Naive thymus-derived CD4-positive, alpha-beta T cell (primary cell): ENCODE measurements around the gene TAS1R1. TPM values are rescaled to one million over a fixed set of nuclear protein-coding genes. Genes with fewer than 3 reads are reported as not detected.

Experiments
- ATAC-seq: fragments of 150-1000 bp; cut with Tn5 transposase; 2 replicates; pipeline ENCODE4 v1.10.0; 2021; ENCODE audit warnings: mild to moderate bottlenecking, moderate library complexity
- CTCF ChIA-PET: fragments of 350-600 bp; sonication (Branson Sonifier 250); formaldehyde crosslinking; loops from one replicate; lab custom pipeline; 2021; ENCODE audit warnings: antibody characterized with exemption; lab: Charles Lee
- POLR2A ChIA-PET: fragments of 350-600 bp; sonication (Branson Sonifier 250); formaldehyde crosslinking; loops from one replicate; lab custom pipeline; 2021; ENCODE audit warnings: antibody characterized with exemption, inconsistent platforms; lab: Charles Lee
- DNase-seq, 9 donors: peaks; one replicate each; pipeline versions ENCODE4 v3.0.0 to v3.0.0-alpha.2; 2020 to 2022; ENCODE audit warnings: mixed read lengths in 1 of 9
- H3K27ac ChIP-seq: one replicate; pipeline ENCODE4 v1.7.0; 2013; ENCODE audit warnings: mild to moderate bottlenecking, low read depth, low read length, moderate library complexity
- H3K27me3 ChIP-seq, 2 donors: one replicate each; pipeline ENCODE4 v1.7.0; 2013; ENCODE audit warnings: low read length in 2 of 2, mild to moderate bottlenecking in 2 of 2, moderate library complexity in 2 of 2; ENCODE audit not compliant: control insufficient read depth in 2 of 2, insufficient read depth in 2 of 2
- H3K36me3 ChIP-seq, 3 experiments: 1 replicate in 2 of 3; 2 replicates in 1 of 3; pipeline ENCODE4 v1.7.0; 2013; ENCODE audit warnings: low read length in 3 of 3, mild to moderate bottlenecking in 3 of 3, moderate library complexity in 1 of 3; ENCODE audit not compliant: insufficient read depth in 3 of 3, control insufficient read depth in 2 of 3
- H3K4me1 ChIP-seq, 2 donors: one replicate each; pipeline ENCODE4 v1.7.0; 2013; ENCODE audit warnings: low read length in 2 of 2, mild to moderate bottlenecking in 2 of 2, moderate library complexity in 1 of 2; ENCODE audit not compliant: control insufficient read depth in 2 of 2, insufficient read depth in 2 of 2
- H3K4me3 ChIP-seq: 2 replicates; pipeline ENCODE4 v1.7.0; 2013; ENCODE audit warnings: mild to moderate bottlenecking, low read length
- H3K9me3 ChIP-seq, 3 experiments: 1 replicate in 2 of 3; 2 replicates in 1 of 3; pipeline ENCODE4 v1.7.0; 2013; ENCODE audit warnings: low read length in 3 of 3; ENCODE audit not compliant: control insufficient read depth in 2 of 3
- H3K27ac Mint-ChIP-seq, 9 donors: one replicate each; pipeline ENCODE4 v1.8.0; 2020 to 2022; ENCODE audit warnings: mixed read lengths in 9 of 9, mild to moderate bottlenecking in 8 of 9, moderate library complexity in 5 of 9, inconsistent platforms in 2 of 9
- H3K27me3 Mint-ChIP-seq, 5 donors: one replicate each; pipeline ENCODE4 v1.8.0; 2021 to 2022; ENCODE audit warnings: mixed read lengths in 5 of 5, mild to moderate bottlenecking in 1 of 5
- H3K36me3 Mint-ChIP-seq, 5 donors: one replicate each; pipeline ENCODE4 v1.8.0; 2020 to 2022; ENCODE audit warnings: mixed read lengths in 5 of 5, mild to moderate bottlenecking in 3 of 5, inconsistent platforms in 1 of 5
- H3K4me1 Mint-ChIP-seq, 7 donors: one replicate each; pipeline ENCODE4 v1.8.0; 2020 to 2022; ENCODE audit warnings: mixed read lengths in 7 of 7, mild to moderate bottlenecking in 3 of 7, inconsistent platforms in 1 of 7
- H3K4me3 Mint-ChIP-seq, 10 donors: one replicate each; pipeline ENCODE4 v1.8.0; 2020 to 2022; ENCODE audit warnings: mild to moderate bottlenecking in 10 of 10, mixed read lengths in 10 of 10, moderate library complexity in 6 of 10, inconsistent platforms in 2 of 10
- H3K9me3 Mint-ChIP-seq, 11 donors: one replicate each; pipeline ENCODE4 v1.8.0; 2020 to 2022; ENCODE audit warnings: mixed read lengths in 11 of 11, mild to moderate bottlenecking in 4 of 11, inconsistent platforms in 1 of 11, moderate library complexity in 1 of 11
- intact Hi-C, 2 donors: fragments of 100-400 bp; cut with micrococcal nuclease; formaldehyde crosslinking; loops; one replicate each; pipeline ENCODE4 v1.15.1; 2023
- polyA plus RNA-seq, 2 donors: library from polyadenylated mRNA; unstranded; fragments of 300-500 nt; fragmentation: Illumina TruSeq; gene quantifications; one replicate each; pipeline ENCODE4 v1.2.3, GENCODE V29; 2021
- total RNA-seq, 6 experiments: library from RNA in 5 of 6; stranded (reverse) in 5 of 6; gene quantifications; 1 replicate in 5 of 6; 2 replicates in 1 of 6; pipeline ENCODE4 v1.2.3 and lab custom pipeline; 2021 to 2026

Gene TAS1R1
- total and polyA plus RNA-seq, 7 experiments from 2014 or later: not detected

DNA sequence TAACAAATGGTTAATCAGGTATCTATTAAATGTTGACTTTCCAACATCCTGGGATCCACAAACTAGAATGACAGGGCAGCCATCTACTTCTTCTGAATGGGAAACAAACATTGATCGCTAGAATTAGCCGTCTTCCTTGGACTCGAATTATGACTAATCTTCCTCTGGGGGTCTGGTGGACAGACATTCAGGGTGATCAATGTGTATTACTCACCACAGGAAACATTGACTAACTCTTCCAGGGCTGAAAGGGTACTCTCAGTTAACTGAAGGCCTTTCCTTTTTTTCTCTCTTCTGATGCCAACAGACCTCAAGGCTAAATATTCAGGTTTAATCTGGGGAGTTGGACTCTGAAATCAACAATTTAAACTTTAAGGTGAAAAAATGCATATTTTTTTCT lies 10.3 kb upstream of the TAS1R1 start:
- Mint-ChIP-seq H3K4me1 (peaks cover 22 to 37% (median 34%) of the 10 kb centered on the region in 7 donors), H3K27me3 (no peaks in the 10 kb centered on the region), H3K9me3 (no peaks in the 10 kb centered on the region), H3K4me3 (peak overlapping the region; percentile 30 to 80 (median 66)), H3K36me3 (peaks cover 9 to 52% (median 28%) of the 10 kb centered on the region in 5 donors), H3K27ac (peak overlapping the region; percentile 73 to 99 (median 94))
- DNase-seq (no peak), ATAC-seq (no peak)
- intact Hi-C loops: loop anchor here in 1 of 2 donors (1.0 to 2.0 kb wide), 4 partner anchors 9 to 102 kb away; partner anchors contain the start of gene NOL9
- ChIA-PET CTCF (interaction anchor here (0.6 to 1.6 kb wide), 4 partner anchors 8 to 69 kb away, joined by 4 to 6 read pairs (median 4); partner anchors contain the start of genes NOL9 and TAS1R1), POLR2A (interaction anchor here (0.5 to 3.2 kb wide), 15 partner anchors 8 to 104 kb away, joined by 3 to 43 read pairs (median 6); partner anchors contain the start of genes KLHL21, NOL9, PLEKHG5 and TAS1R1)
- Histone ChIP-seq H3K36me3 (peaks cover 8 to 72% (median 22%) of the 10 kb centered on the region in 3 experiments), H3K4me1 (peaks cover 4 to 28% of the 10 kb centered on the region in 2 donors), H3K4me3 (no peak overlapping the region), H3K27ac (peak overlapping the region; percentile 68), H3K27me3 (no peaks in the 10 kb centered on the region), H3K9me3 (no peaks in the 10 kb centered on the region)

DNA sequence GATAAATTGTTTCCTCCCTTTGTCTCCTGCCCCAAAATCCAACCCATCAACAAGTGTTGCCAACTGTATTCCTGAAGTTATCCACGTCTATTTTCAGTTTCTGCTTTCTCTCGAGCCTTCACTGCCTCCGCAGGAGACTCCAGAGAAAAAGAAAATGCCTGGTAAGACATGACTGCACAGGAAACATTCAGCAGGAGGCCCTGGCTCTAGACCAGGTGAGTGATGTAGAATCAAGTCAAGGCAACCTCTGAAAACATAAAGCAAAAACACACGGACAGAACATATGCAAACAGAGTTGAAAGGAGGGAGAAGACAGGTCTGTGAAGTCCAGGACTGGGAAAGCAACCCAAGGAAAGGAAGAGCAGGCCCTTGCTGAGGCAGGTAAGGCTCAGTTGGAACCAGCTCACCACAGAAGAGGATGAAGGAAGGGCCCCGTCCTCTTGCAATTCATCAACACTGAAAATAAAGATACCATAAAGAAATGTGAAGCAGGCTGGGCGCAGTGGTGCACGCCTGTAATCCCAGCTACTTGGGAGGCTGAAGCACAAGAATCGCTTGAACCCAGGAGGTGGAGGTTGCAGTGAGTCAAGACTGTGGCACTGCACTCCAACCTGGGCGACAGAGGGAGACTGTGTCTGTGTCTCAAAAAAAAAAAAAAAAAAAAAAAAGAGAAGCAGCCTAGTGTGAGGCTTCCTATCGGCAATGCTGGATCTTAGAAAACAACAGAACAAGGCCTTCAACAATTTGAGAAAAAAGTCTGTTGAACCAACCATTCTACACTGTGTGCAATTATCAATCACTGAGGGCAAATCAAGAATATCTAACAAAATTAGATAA lies 9.6 kb upstream of the TAS1R1 start:
- intact Hi-C loops: loop anchor here in 1 of 2 donors (1.0 to 2.0 kb wide), 4 partner anchors 9 to 101 kb away; partner anchors contain the start of gene NOL9
- Histone ChIP-seq H3K4me3 (no peak overlapping the region), H3K36me3 (peaks cover 8 to 75% (median 26%) of the 10 kb centered on the region in 3 experiments), H3K27ac (peak overlapping the region; percentile 68), H3K27me3 (no peaks in the 10 kb centered on the region), H3K9me3 (no peaks in the 10 kb centered on the region), H3K4me1 (peaks cover 4 to 28% of the 10 kb centered on the region in 2 donors)
- CTCF ChIA-PET: interaction anchor here (0.6 to 1.6 kb wide), 9 partner anchors 9 to 96 kb away, joined by 3 to 6 read pairs (median 4); partner anchors contain the start of genes NOL9, PLEKHG5 and TAS1R1
- Mint-ChIP-seq H3K27ac (peak overlapping the region; percentile 73 to 99 (median 94)), H3K4me3 (peak overlapping the region; percentile 30 to 80 (median 70)), H3K9me3 (no peaks in the 10 kb centered on the region), H3K27me3 (no peaks in the 10 kb centered on the region), H3K36me3 (peaks cover 9 to 54% (median 30%) of the 10 kb centered on the region in 5 donors), H3K4me1 (peaks cover 22 to 40% (median 36%) of the 10 kb centered on the region in 7 donors)
- DNase-seq: peak in 7 of 9 donors; percentile 14 to 62 (median 48)
- peak; percentile 79 for ATAC-seq
- POLR2A ChIA-PET: interaction anchor here (0.5 to 3.2 kb wide), 15 partner anchors 9 to 101 kb away, joined by 3 to 43 read pairs (median 6); partner anchors contain the start of genes KLHL21, NOL9, PLEKHG5 and TAS1R1

DNA sequence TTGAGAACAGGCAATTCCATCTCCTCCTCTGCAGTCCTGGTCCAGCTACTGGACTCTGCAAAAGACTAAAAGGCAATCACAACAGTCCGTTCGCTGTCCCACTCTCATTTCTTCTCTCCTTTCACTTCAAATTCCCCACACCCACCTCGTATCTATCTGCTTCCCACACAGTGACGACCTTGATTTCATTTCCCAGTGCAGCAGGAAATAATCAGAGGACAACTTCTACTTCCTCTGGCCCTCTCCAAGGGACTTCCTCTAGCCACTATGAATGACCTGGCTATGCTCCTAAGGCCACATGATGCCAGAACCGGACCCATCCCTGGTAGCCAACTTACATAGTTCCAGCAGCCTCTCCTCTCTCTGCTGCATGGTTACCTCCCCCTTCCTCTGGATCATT lies 8.8 kb upstream of the TAS1R1 start:
- Histone ChIP-seq H3K36me3 (peaks cover 8 to 72% (median 23%) of the 10 kb centered on the region in 3 experiments), H3K27ac (peak overlapping the region; percentile 68), H3K9me3 (no peaks in the 10 kb centered on the region), H3K4me3 (no peak overlapping the region), H3K4me1 (peaks cover 4 to 28% of the 10 kb centered on the region in 2 donors), H3K27me3 (no peaks in the 10 kb centered on the region)
- peak overlapping the region; percentile 25 to 80 (median 66) for H3K4me3 Mint-ChIP-seq
- intact Hi-C loops: no loop called here
- DNase-seq (no peak), ATAC-seq (no peak)
- peaks cover 22 to 40% (median 36%) of the 10 kb centered on the region in 7 donors for H3K4me1 Mint-ChIP-seq
- no peaks in the 10 kb centered on the region for H3K27me3 Mint-ChIP-seq
- H3K36me3 Mint-ChIP-seq: peaks cover 9 to 51% (median 30%) of the 10 kb centered on the region in 5 donors
- POLR2A ChIA-PET: interaction anchor here (0.8 to 3.2 kb wide), 15 partner anchors 9 to 86 kb away, joined by 3 to 43 read pairs (median 4); partner anchors contain the start of genes KLHL21, NOL9, PHF13 and PLEKHG5
- CTCF ChIA-PET: interaction anchor here (1.1 to 1.6 kb wide), 4 partner anchors 8 to 97 kb away, joined by 3 to 6 read pairs (median 4); partner anchors contain the start of genes NOL9 and TAS1R1
- H3K9me3 Mint-ChIP-seq: no peaks in the 10 kb centered on the region
- H3K27ac Mint-ChIP-seq: peak overlapping the region; percentile 73 to 99 (median 91)

- no peak for DNase-seq
- intact Hi-C loops: no loop called here
- Histone ChIP-seq H3K36me3 (peaks cover 8 to 64% (median 20%) of the 10 kb centered on the region in 3 experiments), H3K4me3 (no peak overlapping the region), H3K27me3 (no peaks in the 10 kb centered on the region), H3K9me3 (no peaks in the 10 kb centered on the region), H3K27ac (peak overlapping the region; percentile 68), H3K4me1 (peaks cover 4 to 28% of the 10 kb centered on the region in 2 donors)
- ATAC-seq: no peak
- ChIA-PET POLR2A (interaction anchor here (0.6 to 3.2 kb wide), 11 partner anchors 8 to 87 kb away, joined by 3 to 43 read pairs (median 3); partner anchors contain the start of genes KLHL21, NOL9 and TAS1R1), CTCF (interaction anchor here (0.7 to 1.6 kb wide), 2 partner anchors 88 to 98 kb away, joined by 3 to 4 read pairs; no protein-coding TSS in a partner anchor)
- Mint-ChIP-seq H3K27me3 (no peaks in the 10 kb centered on the region), H3K4me1 (peaks cover 25 to 44% (median 33%) of the 10 kb centered on the region in 7 donors), H3K36me3 (peaks cover 9 to 46% (median 27%) of the 10 kb centered on the region in 5 donors), H3K4me3 (peak overlapping the region in 4 of 10 donors; percentile 62 to 76 (median 68)), H3K27ac (peak overlapping the region; percentile 73 to 99 (median 91)), H3K9me3 (no peaks in the 10 kb centered on the region)
Measured at GRCh38 chr1:6547301-6547700, 7.8 kb upstream of the TAS1R1 start.

GRCh38 chr1:6554031-6554906 lies 838 bp upstream of the TAS1R1 start, which contains the start of gene NOL9:
TSS of gene NOL9 (minus strand) at chr1:6554513. CDS start at chr1:6554502, 11 bp downstream.
- CTCF ChIA-PET: interaction anchor here (0.6 to 4.9 kb wide), 22 partner anchors 8 to 131 kb away, joined by 3 to 32 read pairs (median 6); partner anchors contain the start of genes KLHL21, PLEKHG5 and ZBTB48
- ATAC-seq: peak; percentile 100
- H3K4me3 ChIP-seq: peak within 1 kb of the TSS; percentile 79
- no peaks in the 10 kb centered on the region for H3K27me3 ChIP-seq
- H3K4me3 Mint-ChIP-seq: peak within 1 kb of the TSS; percentile 77 to 85 (median 80)
- intact Hi-C loops: loop anchor here (1.0 to 10.0 kb wide), 12 partner anchors 9 to 317 kb away; partner anchors contain the start of genes CAMTA1 (in 2 of the 2), DNAJC11 (in 2 of the 2), KLHL21 (in 2 of the 2) and PHF13 (in 2 of the 2)
- POLR2A ChIA-PET: interaction anchor here (0.6 to 5.1 kb wide), 21 partner anchors 9 to 95 kb away, joined by 3 to 72 read pairs (median 5); partner anchors contain the start of genes KLHL21, PHF13, PLEKHG5 and ZBTB48
- H3K4me1 ChIP-seq: peaks cover 8 to 20% of the 10 kb centered on the region in 2 donors
- H3K9me3 Mint-ChIP-seq: no peaks in the 10 kb centered on the region
- peaks cover 0 to 9% (median 4%) of the 10 kb centered on the region in 5 donors for H3K36me3 Mint-ChIP-seq
- no peaks in the 10 kb centered on the region for H3K9me3 ChIP-seq
- H3K27me3 Mint-ChIP-seq: no peaks in the 10 kb centered on the region
- DNase-seq: peak; percentile 90 to 97 (median 93)
- H3K36me3 ChIP-seq: peaks cover 0 to 20% (median 4%) of the 10 kb centered on the region in 3 experiments
- H3K27ac ChIP-seq: peak within 1 kb of the TSS; percentile 83
- peak within 1 kb of the TSS in 8 of 9 donors; percentile 60 to 85 (median 75) for H3K27ac Mint-ChIP-seq
- H3K4me1 Mint-ChIP-seq: peaks cover 0 to 25% (median 17%) of the 10 kb centered on the region in 7 donors
